KOPT-K1 (cell line): ENCODE results near the gene CUL2.
A peak's percentile ranks its signal among the peaks of the same experiment; 100 is the strongest.

Source experiments
- H3K27ac ChIP-seq: fragments of 200-600 bp; sonication (generic); 2 replicates; pipeline ENCODE4 v1.5.1; 2016; ENCODE audit warnings: antibody characterized with exemption, mild to moderate bottlenecking, low read depth, low read length; ENCODE audit not compliant: poor library complexity, severe bottlenecking
- H3K36me3 ChIP-seq: fragments of 200-600 bp; sonication (generic); 2 replicates; pipeline ENCODE4 v1.5.1; 2017; ENCODE audit warnings: antibody characterized with exemption, mild to moderate bottlenecking, low read length, moderate library complexity; ENCODE audit not compliant: insufficient read depth
- H3K9me3 ChIP-seq: fragments of 200-600 bp; sonication (generic); 2 replicates; pipeline ENCODE4 v1.5.1; 2017; ENCODE audit warnings: antibody characterized with exemption, low read length, mild to moderate bottlenecking; ENCODE audit not compliant: insufficient read depth, poor library complexity, severe bottlenecking

Gene CUL2

DNA sequence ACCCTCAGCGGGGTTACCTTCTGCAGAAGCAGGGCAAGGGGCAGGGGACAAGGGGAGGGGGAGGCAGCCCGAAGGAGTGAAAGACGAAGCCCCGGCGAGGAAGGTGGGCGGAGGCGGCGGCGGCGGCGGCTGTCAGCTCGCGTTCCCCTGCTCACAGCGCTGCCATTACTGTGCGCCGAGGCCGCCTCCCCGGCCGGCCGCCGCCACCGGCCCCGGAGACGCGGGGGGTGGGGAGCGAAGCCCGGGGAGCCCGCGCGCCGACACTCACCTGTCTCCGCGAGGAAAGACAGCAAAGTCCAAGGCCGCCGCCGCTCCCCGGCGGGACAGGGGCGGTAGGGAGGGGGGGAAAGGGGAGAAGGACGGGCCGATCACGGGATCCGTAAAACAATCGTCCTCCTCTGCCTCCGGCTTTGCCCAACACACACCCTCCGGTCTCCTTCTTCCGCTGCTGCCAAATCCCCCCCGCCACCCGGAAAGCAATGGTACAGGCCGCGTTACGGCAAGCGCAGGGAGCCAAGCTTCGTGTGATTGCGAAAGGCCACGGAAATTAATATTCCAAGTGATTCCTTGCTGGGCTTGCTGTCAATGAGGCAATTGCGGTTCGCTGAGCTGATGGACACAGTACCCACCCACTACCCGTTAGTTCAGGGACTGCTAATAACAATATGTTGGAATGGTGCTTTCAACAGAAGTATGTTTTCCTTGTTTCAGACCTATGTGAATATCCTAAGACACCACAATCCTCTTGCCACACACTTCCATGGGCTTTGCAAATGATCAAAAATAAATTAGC lies at the start of gene CUL2:
TSS of gene CUL2 (minus strand) at position 180 of the 793 bp plus-strand sequence. CDS start 19,024 bp downstream, outside the sequence.
- H3K27ac ChIP-seq: peak within 1 kb of the TSS; percentile 97
- H3K36me3 ChIP-seq: peaks cover 7% of the 10 kb centered on the region; the same call in 1 of the 2 replicates
- H3K9me3 ChIP-seq: peaks cover 11% of the 10 kb centered on the region

DNA sequence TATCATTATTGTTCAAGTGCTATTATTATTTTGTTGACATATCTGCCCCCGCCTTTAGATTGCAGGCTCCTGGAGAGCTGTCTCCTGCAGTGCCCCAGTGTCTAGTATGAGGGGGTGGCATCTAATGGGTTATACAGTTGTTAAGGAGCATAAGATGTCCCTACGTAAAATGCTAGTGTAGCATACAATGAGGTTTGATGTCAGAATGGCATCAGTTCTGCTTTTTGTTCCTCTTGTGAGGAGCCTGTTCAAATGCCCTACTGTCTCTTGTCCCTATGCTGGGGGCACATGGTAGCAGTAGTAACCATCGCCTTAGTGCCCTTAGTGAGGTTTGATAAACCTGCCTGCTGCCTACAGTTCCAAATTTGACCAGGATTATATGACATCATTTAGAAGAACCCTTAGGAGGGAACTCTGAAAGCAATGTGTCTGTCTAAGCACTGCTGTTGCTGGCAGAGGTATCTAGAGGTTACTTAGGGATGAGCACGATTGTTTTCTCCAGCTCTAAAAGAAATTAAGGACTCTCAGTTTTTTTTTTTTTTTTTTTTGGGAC lies 46.2 kb upstream of the CUL2 start:
- Histone ChIP-seq H3K9me3 (no peaks in the 10 kb centered on the region), H3K36me3 (no peaks in the 10 kb centered on the region), H3K27ac (no peak overlapping the region)

DNA sequence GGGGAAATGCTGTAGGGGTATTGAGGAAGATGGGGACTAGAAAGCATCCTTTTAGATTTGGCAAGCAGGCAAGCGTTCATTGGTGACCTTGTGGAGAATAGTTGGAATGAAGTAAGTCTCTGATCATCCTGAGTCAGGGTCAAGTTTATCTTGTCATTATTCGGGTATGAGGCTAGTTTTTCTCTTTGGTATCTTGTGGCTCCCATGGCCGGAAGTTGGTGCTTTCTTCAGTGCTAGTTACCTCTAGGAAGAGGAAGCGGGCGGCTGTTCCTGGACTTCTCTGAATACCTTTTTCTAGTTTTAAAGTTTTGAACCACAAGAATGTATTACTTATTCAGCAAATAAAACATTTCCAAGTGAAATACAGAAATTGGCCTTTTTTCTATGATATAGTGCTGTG lies 45.7 kb upstream of the CUL2 start:
- Histone ChIP-seq H3K36me3 (no peaks in the 10 kb centered on the region), H3K27ac (no peak overlapping the region), H3K9me3 (no peaks in the 10 kb centered on the region)

DNA sequence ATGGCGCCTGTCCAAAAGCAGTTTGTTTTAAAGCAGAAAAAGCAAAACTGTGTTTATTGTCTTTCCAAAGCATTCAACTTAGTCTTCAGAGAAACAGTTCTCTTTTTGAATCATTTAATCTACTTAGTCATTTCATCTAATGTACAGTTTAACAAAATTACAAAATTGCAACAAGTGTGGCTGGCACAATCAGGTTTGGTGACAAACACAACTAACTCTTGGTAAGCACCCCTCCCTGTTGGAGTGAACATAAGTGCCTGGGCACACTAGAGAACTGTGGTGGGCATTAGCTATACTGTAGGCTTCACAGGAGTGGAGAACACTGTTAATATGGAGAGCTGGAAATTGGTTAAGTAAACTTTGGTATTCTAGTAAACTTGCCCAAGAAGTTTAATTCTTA lies 43.4 kb upstream of the CUL2 start:
- Histone ChIP-seq H3K9me3 (no peaks in the 10 kb centered on the region), H3K27ac (no peak overlapping the region), H3K36me3 (no peaks in the 10 kb centered on the region)

DNA sequence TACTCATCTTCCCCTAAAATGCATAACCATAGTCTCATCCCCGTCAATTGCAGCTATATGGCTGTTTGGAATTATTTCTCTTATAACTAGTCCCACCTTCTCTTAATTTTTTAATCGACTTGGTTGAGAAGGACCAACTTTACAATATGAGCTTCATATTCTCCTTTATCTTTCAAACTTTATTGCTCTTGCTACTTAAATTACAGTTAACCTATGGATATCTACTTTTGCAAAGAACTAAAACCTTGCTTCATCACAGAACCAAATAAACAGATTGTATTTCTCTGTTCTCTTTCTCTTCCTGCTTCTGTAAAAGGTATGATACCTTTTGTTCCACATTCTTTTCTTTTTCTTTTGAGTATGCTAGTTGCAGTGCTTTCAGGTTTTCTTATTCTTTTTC lies 42.6 kb upstream of the CUL2 start:
- peak overlapping the region; percentile 54 for H3K27ac ChIP-seq
- H3K9me3 ChIP-seq: no peaks in the 10 kb centered on the region
- no peaks in the 10 kb centered on the region for H3K36me3 ChIP-seq

DNA sequence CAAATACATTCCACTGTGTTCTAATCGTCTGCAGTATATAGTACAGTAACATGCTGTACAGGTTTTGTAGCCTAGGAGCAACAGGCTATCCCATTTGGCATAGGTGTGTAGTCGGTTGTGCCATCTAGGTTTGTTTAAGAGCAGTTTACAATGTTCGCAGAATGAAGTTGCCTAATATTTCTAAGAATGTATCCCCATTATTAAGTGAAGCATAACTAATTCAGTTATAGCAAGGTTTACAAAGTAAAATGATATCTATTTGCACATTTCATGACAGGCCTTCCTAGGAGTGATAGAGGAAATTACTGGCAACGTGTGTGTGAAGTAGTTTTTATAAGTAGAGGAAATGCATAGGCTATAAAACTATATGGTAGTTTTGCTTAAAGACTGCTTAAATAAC lies 40.5 kb upstream of the CUL2 start:
- no peaks in the 10 kb centered on the region for H3K36me3 ChIP-seq
- no peaks in the 10 kb centered on the region for H3K9me3 ChIP-seq
- no peak overlapping the region for H3K27ac ChIP-seq

DNA sequence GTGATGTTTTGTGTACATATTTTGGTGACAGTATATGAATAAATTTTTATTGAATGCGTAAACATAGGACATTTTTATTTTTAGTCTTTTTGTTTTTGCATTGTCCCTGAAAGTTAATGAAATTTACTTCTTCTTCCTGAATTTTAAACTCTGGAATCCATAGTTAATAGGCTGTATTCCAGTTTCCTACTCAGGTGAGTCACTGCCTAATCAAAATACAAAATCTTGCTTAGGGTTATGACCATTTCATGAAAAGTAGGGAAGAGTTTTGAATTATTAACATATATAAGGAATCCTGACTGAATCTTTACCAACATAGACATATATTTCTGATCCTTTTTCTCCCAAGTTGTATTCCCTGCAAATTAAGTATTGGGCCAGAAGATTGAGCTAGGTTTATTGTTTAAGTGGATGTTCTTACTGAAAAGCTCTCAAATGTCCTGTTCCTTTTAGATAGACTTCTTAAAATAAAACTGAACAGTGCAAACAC lies 39.1 kb upstream of the CUL2 start:
- no peaks in the 10 kb centered on the region for H3K36me3 ChIP-seq
- no peak overlapping the region for H3K27ac ChIP-seq

DNA sequence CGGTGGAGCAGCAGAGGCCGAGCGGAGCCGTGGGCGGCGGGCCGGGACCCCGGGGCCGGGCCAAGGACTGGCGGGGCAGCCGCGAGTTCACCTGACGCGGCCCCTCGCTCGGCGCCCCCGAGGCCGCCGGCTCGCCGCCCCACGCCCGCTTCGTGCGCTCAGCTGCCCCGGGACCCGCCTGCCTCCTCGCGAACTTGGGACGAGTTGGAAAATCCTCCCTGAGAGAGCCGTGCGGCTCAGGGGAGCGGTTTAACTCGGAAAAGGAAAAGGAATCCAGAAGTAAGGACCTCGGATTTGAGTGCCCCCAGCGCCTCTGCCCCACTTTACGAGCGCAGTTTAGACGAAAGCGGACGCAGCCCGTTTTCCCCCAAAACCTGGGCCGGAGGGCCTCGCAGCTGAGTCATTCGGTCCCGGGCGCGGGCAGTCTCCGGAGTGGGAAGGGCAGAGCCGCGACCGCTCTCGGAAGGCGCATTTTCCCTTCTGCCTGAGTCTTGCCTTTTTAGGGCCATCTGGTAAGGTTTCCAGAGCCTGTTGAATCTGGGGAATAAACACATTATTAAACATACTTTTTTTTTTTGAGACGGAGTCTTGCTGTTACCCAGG lies 37.2 kb upstream of the CUL2 start:
- no peaks in the 10 kb centered on the region for H3K9me3 ChIP-seq
- peak overlapping the region; percentile 94 for H3K27ac ChIP-seq

More for the DNA sequence above, 39.1 kb upstream of the CUL2 start:
- no peaks in the 10 kb centered on the region for H3K9me3 ChIP-seq

DNA sequence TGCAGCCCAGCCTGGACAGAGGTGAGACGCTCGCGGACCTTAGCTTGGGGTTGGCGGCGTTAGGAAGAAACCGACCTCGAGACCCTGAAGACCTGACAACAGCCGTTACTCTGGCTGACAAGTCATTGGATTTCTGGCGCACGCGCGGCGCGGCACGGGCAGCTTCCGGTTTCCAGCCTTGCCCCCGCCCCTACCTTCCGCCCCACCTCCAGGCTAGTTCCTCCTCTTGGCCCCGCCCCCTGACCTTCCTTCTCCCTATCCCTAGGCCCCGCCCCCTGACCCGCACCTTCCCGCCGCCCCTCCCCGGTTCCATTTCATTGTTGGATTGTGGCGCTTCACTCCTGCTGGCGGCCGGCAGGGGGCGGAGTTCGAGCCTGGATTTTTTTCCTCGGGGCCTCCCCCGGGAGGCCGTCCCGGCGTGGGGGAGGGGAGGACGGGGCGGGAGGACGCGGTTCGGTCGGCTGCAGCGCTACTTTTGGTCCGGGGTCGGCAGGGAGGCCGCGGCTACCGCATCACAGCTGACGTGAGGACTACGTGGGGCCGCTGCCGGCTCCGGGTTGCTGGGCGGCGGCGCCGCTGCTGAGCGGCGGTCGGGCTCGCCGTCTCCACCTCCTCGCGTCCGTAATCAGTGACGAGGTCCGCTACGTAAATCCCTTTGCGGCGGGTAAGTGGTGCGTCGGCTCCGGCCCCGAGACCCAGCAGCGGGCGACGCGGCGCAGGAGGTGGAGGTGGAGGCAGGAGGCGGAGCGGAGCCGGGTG lies 36.6 kb upstream of the CUL2 start, which contains the start of gene CREM:
TSS of gene CREM (plus strand) at position 317 of the 759 bp plus-strand sequence. CDS start 10,990 bp downstream, outside the sequence.
- no peaks in the 10 kb centered on the region for H3K9me3 ChIP-seq
- H3K36me3 ChIP-seq: no peaks in the 10 kb centered on the region
- peak within 1 kb of the TSS; percentile 94 for H3K27ac ChIP-seq

More for the DNA sequence above, 37.2 kb upstream of the CUL2 start:
- H3K36me3 ChIP-seq: no peaks in the 10 kb centered on the region

DNA sequence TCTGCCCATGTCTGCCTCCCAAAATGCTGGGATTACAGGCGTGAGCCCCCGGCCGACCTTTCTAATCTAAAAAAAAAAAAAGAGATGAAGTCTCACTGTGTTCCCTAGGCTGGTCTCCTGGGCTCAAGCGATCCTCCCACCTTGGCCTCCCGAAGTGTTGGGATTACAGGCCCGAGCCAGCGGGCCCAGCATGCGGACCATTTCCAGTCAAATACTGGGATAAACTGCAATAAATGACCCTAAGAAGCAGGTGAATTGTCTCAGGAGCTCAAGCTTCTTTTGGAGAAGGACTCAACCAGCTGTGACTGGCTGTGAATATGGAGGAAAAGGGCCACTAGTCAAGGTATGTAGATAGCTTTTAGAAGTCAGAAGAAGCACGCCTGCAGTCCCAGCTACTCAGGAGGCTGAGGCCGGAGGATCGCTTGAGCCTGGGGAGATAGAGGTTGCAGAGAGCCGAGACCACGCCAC lies 36.0 kb upstream of the CUL2 start:
- peak overlapping the region; percentile 94 for H3K27ac ChIP-seq
- H3K9me3 ChIP-seq: no peaks in the 10 kb centered on the region
- H3K36me3 ChIP-seq: no peaks in the 10 kb centered on the region

DNA sequence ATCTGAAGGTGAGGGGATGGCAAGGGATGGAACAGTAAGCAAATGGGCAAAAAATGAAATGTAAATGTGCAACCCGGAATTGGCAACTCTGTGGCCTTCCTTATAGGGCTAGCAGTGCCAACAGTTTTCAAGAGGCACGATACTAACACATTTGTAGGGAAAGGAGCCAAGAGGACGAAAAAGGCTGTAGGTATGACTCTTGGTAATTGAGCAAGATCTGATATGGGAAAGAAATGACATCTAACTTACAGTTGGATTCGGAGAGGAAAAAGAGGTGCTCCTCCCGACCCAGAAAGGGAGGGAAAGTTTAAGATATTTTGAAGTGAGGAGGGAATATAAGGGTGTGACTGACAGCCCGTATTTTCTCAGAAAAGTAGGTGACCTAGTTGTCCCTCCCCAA lies 34.4 kb upstream of the CUL2 start:
- Histone ChIP-seq H3K36me3 (no peaks in the 10 kb centered on the region), H3K9me3 (no peaks in the 10 kb centered on the region), H3K27ac (no peak overlapping the region)

DNA sequence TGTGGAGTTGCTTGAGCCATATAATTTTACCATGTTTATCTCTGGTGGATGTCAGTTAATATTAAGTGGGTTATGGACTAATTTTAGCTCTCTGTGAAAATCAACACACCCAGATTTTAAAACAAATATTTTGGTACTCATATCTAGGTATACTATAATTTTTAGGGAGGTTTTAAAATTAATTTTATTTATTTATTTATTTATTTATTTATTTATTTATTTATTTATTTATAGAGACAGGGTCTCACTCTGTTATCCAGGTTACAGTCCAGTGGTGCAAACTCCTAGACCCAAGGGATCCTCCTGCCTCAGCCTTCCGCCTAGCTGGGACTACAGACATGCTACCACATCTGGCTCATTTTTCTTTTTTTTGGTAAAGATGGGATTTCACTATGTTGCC lies 29.2 kb upstream of the CUL2 start:
- Histone ChIP-seq H3K27ac (no peak overlapping the region), H3K9me3 (no peaks in the 10 kb centered on the region), H3K36me3 (no peaks in the 10 kb centered on the region)

DNA sequence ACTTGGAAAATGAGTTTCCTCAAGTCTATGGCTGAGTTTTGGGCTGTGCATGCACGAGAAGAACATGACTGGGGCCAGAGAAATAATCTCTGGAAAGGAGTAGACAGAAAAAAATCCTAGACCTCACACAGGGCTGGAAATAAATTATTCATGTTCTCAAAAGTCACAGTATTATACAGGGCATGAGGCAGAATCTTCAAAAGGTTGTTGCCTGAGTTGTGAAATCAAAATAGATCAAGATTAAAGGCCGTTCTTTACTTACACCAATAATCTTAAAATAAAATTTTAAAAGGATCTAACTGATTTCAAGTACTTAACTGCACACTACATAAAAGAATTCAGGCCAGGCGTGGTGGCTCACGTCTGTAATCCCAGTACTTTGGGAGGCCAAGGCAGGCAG lies 22.4 kb upstream of the CUL2 start:
- Histone ChIP-seq H3K9me3 (no peaks in the 10 kb centered on the region), H3K36me3 (no peaks in the 10 kb centered on the region), H3K27ac (no peak overlapping the region)

DNA sequence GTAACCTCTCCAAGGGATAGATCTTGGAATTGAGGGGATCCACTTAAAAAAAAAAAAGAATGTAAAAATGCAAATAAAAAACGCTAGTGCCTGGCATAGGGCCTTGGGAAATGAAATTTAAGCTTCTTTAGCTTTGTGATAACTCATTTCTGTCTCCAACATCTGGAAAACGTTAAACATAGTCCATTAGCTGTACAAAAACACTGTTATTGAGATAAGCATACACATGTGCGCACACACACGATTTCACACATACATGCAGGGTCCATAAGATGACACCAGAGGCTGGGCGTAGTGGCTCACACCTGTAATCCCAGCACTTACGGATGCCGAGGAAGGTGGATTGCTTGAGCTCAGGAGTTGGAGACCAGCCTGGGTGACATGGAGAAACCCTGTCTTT lies 13.7 kb upstream of the CUL2 start:
- Histone ChIP-seq H3K27ac (no peak overlapping the region), H3K9me3 (no peaks in the 10 kb centered on the region)

DNA sequence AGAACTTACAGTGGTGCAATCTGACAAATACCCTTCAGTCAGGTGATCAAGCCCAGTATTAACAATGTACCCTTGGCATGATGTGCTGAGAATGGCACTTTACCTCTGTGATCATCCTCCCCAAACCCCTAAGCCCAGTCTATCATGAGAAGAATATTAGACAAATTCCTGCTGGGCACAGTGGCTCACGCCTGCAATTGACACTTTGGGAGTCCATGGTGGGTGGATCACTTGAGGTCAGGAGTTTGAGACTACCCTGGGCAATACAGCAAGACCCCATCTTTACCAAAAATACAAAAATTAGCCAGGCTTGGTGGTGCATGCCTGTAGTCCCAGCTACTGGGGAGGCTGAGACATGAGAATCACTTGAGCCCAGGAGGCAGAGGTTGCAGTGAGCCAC lies 7.4 kb upstream of the CUL2 start:
- Histone ChIP-seq H3K9me3 (peaks cover 9% of the 10 kb centered on the region), H3K27ac (no peak overlapping the region), H3K36me3 (no peaks in the 10 kb centered on the region)

More for the DNA sequence above, 13.7 kb upstream of the CUL2 start:
- H3K36me3 ChIP-seq: no peaks in the 10 kb centered on the region
